Neural cell (in vitro differentiated cells): ENCODE data around the gene LINGO1.

ENCODE experiments used
- CTCF ChIP-seq: fragments of 450-650 bp; IDR thresholded peaks from 2 replicates; pipeline ENCODE4 v1.5.1; 2014; ENCODE audit warnings: antibody characterized with exemption, mild to moderate bottlenecking, moderate library complexity; ENCODE audit not compliant: poor library complexity, severe bottlenecking
- EP300 ChIP-seq: fragments of 450-650 bp; conservative IDR thresholded peaks from 2 replicates; pipeline ENCODE4 v1.6.1; 2014; ENCODE audit warnings: antibody characterized with exemption, mild to moderate bottlenecking, moderate library complexity; ENCODE audit not compliant: poor library complexity, severe bottlenecking
- EZH2 ChIP-seq: fragments of 200-600, 300-800 bp; shearing (Covaris generic), sonication (generic); IDR thresholded peaks from 2 replicates; pipeline ENCODE4 v1.6.1; 2014; ENCODE audit warnings: antibody characterized with exemption, low read length, borderline replicate concordance, mild to moderate bottlenecking; ENCODE audit not compliant: insufficient read depth, poor library complexity, severe bottlenecking
- POLR2AphosphoS5 ChIP-seq: IDR thresholded peaks from 2 replicates; pipeline ENCODE4 v1.6.1; 2012
- RAD21 ChIP-seq: fragments of 450-650 bp; conservative IDR thresholded peaks from 2 replicates; pipeline ENCODE4 v1.6.1; 2014; ENCODE audit warnings: antibody characterized with exemption, mild to moderate bottlenecking, moderate library complexity
- SMC3 ChIP-seq: fragments of 450-650 bp; conservative IDR thresholded peaks from 2 replicates; pipeline ENCODE4 v1.6.1; 2014; ENCODE audit warnings: antibody characterized with exemption, mild to moderate bottlenecking, moderate library complexity; ENCODE audit not compliant: poor library complexity
- TAF1 ChIP-seq: IDR thresholded peaks from 2 replicates; pipeline ENCODE4 v1.6.1; 2012; ENCODE audit warnings: low read depth

- TF ChIP-seq CTCF (no peak), EZH2 (no peak), SMC3 (no peak), POLR2AphosphoS5 (no peak), RAD21 (no peak), EP300 (no peak), TAF1 (no peak)
Measured at GRCh38 chr15:77623755-77624524, 8.8 kb downstream of the LINGO1 start.
